Suprapubic skin (tissue), 4 donors: Measurements from ENCODE around the gene LPCAT1. TPM values are rescaled to one million over a fixed set of nuclear protein-coding genes. Genes with fewer than 3 reads are reported as not detected.
"Not testable (repeated sequence)": the region's sequence is repeated elsewhere in the genome, so short reads cannot be mapped to it uniquely, and the experiment has no call there.

Experiments
- DNase-seq, 2 donors: peaks; one replicate each; pipeline ENCODE4 v3.0.0-alpha.2; 2019; ENCODE audit warnings: low spot score in 2 of 2
- H3K27ac ChIP-seq: fragments of 200-600 bp; sonication (generic); one replicate; pipeline ENCODE4 v1.5.1; 2019
- H3K27me3 ChIP-seq: fragments of 200-600 bp; sonication (generic); one replicate; pipeline ENCODE4 v1.5.1; 2019
- H3K36me3 ChIP-seq: fragments of 200-600 bp; sonication (generic); one replicate; pipeline ENCODE4 v1.5.1; 2019
- H3K4me1 ChIP-seq: fragments of 200-600 bp; sonication (generic); one replicate; pipeline ENCODE4 v1.5.1; 2019
- H3K4me3 ChIP-seq: fragments of 200-600 bp; sonication (generic); one replicate; pipeline ENCODE4 v1.5.1; 2019; ENCODE audit warnings: mild to moderate bottlenecking
- H3K9me3 ChIP-seq: fragments of 200-600 bp; sonication (generic); one replicate; pipeline ENCODE4 v1.5.1; 2019
- EP300 ChIP-seq: sonication (generic); formaldehyde crosslinking; IDR thresholded peaks from one replicate; pipeline ENCODE4 v1.6.1; 2017; ENCODE audit warnings: antibody characterized with exemption
- POLR2A ChIP-seq, 2 donors: fragments of 450-650 bp; IDR thresholded peaks; one replicate each; pipeline ENCODE4 v1.6.1; 2017; ENCODE audit warnings: antibody characterized with exemption in 2 of 2, mild to moderate bottlenecking in 2 of 2, moderate library complexity in 2 of 2
- POLR2AphosphoS5 ChIP-seq, 3 donors: sonication (generic); formaldehyde crosslinking; IDR thresholded peaks; one replicate each; pipeline ENCODE4 v1.6.1; 2017; ENCODE audit warnings: antibody characterized with exemption in 3 of 3
- WGBS: methylation state at CpG from one replicate; pipeline ENCODE4 v1.1.5; 2018; 5-methylcytosine and 5-hydroxymethylcytosine counted together
- total RNA-seq, 4 donors: library from RNA; depleted of rRNA; stranded (reverse); fragments of >200 nt; gene quantifications; one replicate each; pipeline ENCODE4 v1.1.0, GENCODE V29; 2016
- TF ChIP-seq, protein P1 (sequence below), 2 donors: fragments of 200-600 bp in 1 of 2; fragments of 450-650 bp in 1 of 2; sonication (generic) in 1 of 2; IDR thresholded peaks; one replicate each; pipeline ENCODE4 v1.5.1; 2016 to 2019; ENCODE audit warnings: antibody characterized with exemption in 2 of 2, mild to moderate bottlenecking in 1 of 2, moderate library complexity in 1 of 2

LPCAT1 gene
- total RNA-seq, 4 donors from 2014 or later: 11.3 to 21.0 (median 13.8) TPM

DNA sequence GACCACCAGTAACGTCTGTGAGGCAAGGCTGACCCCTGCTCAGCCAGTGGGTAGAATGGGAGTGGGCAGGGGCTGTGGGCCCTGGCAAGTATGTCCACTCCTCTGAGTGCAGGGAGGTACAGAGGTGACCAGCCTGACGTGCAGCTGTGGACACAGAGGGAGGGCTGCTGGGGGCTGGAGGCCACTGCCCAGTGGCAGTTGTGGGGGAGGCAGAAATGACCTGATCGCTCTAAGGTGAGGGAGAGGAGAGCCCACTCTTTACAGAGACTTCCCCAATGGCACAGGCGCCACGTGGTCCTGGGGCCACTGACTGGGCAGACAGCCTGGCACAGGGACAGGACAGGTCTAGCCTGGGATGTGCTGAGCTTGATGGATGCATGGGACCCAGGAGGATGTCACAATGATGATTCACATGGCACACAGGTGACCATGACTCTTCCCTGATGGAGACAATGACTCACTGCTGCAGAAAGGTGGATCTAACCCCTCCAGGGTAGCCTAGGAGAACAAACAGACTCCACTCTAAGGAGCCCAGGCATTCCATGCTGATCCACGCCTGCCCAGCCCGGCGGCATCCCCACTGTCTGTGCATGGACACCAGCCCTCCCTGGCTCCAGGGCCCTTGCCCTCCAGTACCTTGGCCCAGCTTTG, 7.7 kb downstream of the LPCAT1 start:
- Histone ChIP-seq H3K27ac (no peak overlapping the region), H3K9me3 (no peaks in the 10 kb centered on the region), H3K36me3 (peaks cover 19% of the 10 kb centered on the region), H3K4me3 (no peak overlapping the region), H3K27me3 (no peaks in the 10 kb centered on the region), H3K4me1 (peaks cover 7% of the 10 kb centered on the region)
- peak; percentile 52 to 69 for DNase-seq
- TF ChIP-seq POLR2AphosphoS5 (IDR thresholded peaks at IDR 0.05) (no peak), EP300 (no peak), POLR2A (IDR thresholded peaks at IDR 0.05) (no peak)
- TF ChIP-seq, protein P1, sequence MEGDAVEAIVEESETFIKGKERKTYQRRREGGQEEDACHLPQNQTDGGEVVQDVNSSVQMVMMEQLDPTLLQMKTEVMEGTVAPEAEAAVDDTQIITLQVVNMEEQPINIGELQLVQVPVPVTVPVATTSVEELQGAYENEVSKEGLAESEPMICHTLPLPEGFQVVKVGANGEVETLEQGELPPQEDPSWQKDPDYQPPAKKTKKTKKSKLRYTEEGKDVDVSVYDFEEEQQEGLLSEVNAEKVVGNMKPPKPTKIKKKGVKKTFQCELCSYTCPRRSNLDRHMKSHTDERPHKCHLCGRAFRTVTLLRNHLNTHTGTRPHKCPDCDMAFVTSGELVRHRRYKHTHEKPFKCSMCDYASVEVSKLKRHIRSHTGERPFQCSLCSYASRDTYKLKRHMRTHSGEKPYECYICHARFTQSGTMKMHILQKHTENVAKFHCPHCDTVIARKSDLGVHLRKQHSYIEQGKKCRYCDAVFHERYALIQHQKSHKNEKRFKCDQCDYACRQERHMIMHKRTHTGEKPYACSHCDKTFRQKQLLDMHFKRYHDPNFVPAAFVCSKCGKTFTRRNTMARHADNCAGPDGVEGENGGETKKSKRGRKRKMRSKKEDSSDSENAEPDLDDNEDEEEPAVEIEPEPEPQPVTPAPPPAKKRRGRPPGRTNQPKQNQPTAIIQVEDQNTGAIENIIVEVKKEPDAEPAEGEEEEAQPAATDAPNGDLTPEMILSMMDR (IDR thresholded peaks at IDR 0.05): no peak
- 78% methylated on average over 4 of the region's 8 CpGs for WGBS

DNA sequence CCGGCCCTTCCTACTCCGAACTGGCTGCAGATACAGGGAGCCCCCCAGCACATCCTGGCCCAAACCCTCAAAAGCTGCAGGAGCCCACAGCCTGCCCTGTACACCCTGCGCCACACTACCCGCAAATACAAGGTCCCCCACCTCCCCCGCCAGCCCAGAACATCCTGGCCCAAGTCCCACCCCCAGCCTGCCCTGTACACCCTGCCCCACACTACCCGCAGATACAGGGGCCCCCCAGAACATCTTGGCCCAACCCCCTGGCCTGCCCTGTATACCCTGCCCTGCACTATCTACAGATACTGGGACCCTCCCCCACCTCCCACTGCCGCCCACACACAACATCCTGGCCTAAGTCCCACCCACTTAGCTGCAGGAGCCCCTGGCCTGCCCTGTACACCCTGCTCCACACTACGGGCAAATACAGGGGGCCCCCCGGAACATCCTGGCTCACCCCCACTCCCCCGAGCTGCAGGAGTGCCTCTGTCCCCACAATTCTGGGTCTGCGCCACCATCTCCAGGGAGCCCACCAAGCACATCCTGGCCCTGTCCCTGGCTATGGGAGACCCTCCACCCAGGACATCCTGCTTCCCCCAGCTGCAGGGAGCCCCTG, 8.3 kb downstream of the LPCAT1 start:
- Histone ChIP-seq H3K9me3 (no peaks in the 10 kb centered on the region), H3K36me3 (peaks cover 24% of the 10 kb centered on the region), H3K4me3 (no peak overlapping the region), H3K27me3 (no peaks in the 10 kb centered on the region), H3K4me1 (peaks cover 7% of the 10 kb centered on the region), H3K27ac (no peak overlapping the region)
- TF ChIP-seq, protein P1 (IDR thresholded peaks at IDR 0.05): no peak
- TF ChIP-seq POLR2AphosphoS5 (IDR thresholded peaks at IDR 0.05) (no peak), EP300 (no peak)
- peak in 1 of 2 donors; percentile 69 for DNase-seq
- WGBS: 79% methylated on average over 11 of the region's 11 CpGs

DNA sequence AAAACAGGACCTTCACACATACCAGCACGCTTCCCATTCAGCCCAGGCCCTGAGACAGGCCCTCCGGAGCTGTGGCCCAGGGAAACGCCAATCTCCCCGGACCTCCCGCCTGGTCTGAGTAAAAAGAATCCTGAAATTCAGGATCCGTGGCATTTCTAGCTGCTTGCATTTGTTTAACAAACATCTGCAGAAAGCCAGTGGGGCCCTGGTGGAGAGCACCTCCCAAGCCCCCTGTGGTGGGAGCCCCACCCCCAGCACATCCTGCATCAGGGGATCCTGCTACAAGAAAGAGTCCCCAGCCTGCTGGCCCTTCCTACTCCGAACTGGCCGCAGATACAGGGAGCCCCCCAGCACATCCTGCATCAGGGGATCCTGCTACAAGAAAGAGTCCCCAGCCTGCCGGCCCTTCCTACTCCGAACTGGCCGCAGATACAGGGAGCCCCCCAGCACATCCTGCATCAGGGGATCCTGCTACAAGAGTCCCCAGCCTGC, 8.9 kb downstream of the LPCAT1 start:
- DNase-seq: peak; percentile 55 to 69
- H3K36me3 ChIP-seq: peaks cover 24% of the 10 kb centered on the region
- not testable (repeated sequence) for H3K27me3 ChIP-seq, H3K4me1 ChIP-seq, H3K4me3 ChIP-seq, H3K9me3 ChIP-seq, H3K27ac ChIP-seq
- 87% methylated on average over 8 of the region's 11 CpGs for WGBS

DNA sequence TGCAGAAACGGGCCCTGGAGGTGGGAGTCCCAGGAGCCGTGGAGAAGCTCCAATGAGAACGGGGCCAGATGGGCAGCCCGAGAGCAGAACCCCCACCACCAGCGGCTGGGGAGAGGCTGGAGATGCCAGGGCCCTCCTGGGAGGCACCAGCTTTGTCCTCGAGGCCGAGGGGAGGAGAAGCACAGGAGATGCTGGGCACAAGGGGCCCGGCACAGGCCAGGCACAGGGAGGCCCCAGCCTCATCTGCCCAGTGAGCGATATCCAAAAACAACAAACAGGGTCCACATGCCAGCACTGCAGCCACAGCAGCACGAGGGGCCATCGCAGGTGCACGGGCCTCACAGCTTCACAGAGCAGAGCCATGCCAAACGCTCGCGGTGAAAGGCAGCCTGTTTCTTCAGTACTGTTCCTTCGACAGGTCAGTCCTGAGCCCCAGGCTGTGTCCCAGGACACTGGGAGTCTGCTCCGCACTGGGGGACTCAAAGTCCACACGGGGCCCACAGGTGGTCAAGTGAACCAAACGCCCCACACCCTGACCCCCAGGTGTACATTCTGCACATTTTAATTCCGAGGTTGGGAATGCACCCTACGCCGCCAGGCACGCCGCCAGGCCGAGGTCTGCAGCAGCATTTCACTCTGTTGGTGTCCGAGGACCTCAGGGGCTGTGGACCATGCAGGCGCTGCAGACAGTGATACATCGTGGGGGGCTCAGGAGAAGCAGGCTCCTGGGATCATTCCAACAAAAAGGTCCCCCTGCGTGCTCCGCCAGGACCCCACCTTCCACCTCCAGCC, 9.5 kb downstream of the LPCAT1 start:
- H3K4me1 ChIP-seq: peaks cover 7% of the 10 kb centered on the region
- TF ChIP-seq, protein P1 (IDR thresholded peaks at IDR 0.05): no peak
- TF ChIP-seq EP300 (no peak), POLR2AphosphoS5 (IDR thresholded peaks at IDR 0.05) (no peak), POLR2A (IDR thresholded peaks at IDR 0.05) (no peak)
- H3K27ac ChIP-seq: no peak overlapping the region
- 88% methylated on average over 12 of the region's 30 CpGs for WGBS
- peaks cover 24% of the 10 kb centered on the region for H3K36me3 ChIP-seq
- peak; percentile 44 to 74 for DNase-seq
- no peaks in the 10 kb centered on the region for H3K9me3 ChIP-seq
- H3K27me3 ChIP-seq: no peaks in the 10 kb centered on the region
- H3K4me3 ChIP-seq: no peak overlapping the region

DNA sequence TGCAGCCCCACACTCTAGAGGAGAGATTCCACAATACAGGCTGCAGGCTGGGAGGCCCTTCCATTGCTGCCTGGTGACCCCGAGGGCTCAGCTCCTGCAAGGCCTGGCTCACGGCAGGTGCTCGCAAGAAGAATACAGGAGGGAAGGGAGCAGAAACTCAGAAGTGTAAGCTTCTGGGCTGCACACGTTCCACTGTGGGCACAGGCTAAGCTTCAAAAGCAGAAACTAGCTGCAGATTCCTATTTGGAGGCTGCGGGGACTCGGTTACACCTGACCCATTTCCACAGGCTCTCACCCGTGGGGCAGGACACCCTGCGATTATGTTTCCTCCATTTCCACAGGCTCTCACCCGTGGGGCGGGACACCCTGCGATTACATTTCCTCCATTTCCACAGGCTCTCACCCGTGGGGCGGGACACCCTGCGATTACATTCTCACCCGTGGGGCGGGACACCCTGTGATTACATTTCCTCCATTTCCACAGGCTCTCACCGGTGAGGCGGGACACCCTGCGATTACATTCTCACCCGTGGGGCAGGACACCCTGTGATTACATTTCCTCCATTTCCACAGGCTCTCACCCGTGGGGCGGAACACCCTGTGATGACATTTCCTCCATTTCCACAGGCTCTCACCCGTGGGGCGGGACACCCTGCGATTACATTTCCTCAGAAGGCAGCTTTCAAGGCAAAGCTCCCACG, 10.3 kb downstream of the LPCAT1 start:
- peaks cover 19% of the 10 kb centered on the region for H3K36me3 ChIP-seq
- WGBS: 74% methylated on average over 26 of the region's 26 CpGs

More for the DNA sequence above, 10.3 kb downstream of the LPCAT1 start:
- TF ChIP-seq, protein P1 (IDR thresholded peaks at IDR 0.05): no peak
- TF ChIP-seq POLR2A (IDR thresholded peaks at IDR 0.05) (no peak), POLR2AphosphoS5 (IDR thresholded peaks at IDR 0.05) (no peak)
- DNase-seq: peak in 1 of 2 donors; percentile 20
- Histone ChIP-seq H3K9me3 (no peaks in the 10 kb centered on the region), H3K27me3 (no peaks in the 10 kb centered on the region), H3K4me1 (peaks cover 7% of the 10 kb centered on the region), H3K4me3 (no peak overlapping the region), H3K27ac (no peak overlapping the region)
